PC-9 (cell line): ENCODE results near the gene CD19. TPM values are rescaled to one million over a fixed set of nuclear protein-coding genes. Genes with fewer than 3 reads are reported as not detected.

Source experiments
- BruUV-seq: library from RNA; stranded (reverse); fragments of 400-500 nt; replicated peaks from 2 replicates; lab custom pipeline; 2021; lab: Mats Ljungman, UMichigan
- CTCF ChIA-PET: fragments of 300-600 bp; sonication (Branson Sonifier 250); formaldehyde crosslinking; loops from one replicate; lab custom pipeline; 2022; ENCODE audit warnings: antibody characterized with exemption; lab: Charles Lee
- POLR2A ChIA-PET: fragments of 300-600 bp; sonication (Branson Sonifier 250); formaldehyde crosslinking; loops from one replicate; lab custom pipeline; 2022; ENCODE audit warnings: antibody characterized with exemption; ENCODE audit not compliant: unreplicated experiment; lab: Charles Lee
- DNase-seq, 2 experiments: peaks; one replicate each; pipeline versions ENCODE4 v3.0.0 to v3.0.0-alpha.2; 2015 to 2022; ENCODE audit warnings: mixed read lengths in 1 of 2
- H2AFZ ChIP-seq: fragments of 200-600 bp; sonication (generic); 2 replicates; pipeline ENCODE4 v1.8.1; 2017; ENCODE audit warnings: antibody characterized with exemption
- H3F3A ChIP-seq: fragments of 200-600 bp; sonication (generic); 2 replicates; pipeline ENCODE4 v1.8.1; 2017; ENCODE audit warnings: antibody characterized with exemption, mild to moderate bottlenecking, low read depth; ENCODE audit not compliant: insufficient read depth
- H3K27ac ChIP-seq: fragments of 200-600 bp; sonication (generic); 2 replicates; pipeline ENCODE4 v1.6.1; 2016; ENCODE audit warnings: mixed run types
- H3K27me3 ChIP-seq: fragments of 200-600 bp; sonication (generic); 2 replicates; pipeline ENCODE4 v1.6.1; 2016; ENCODE audit warnings: low read depth, mixed run types; ENCODE audit not compliant: insufficient read depth
- H3K36me3 ChIP-seq: fragments of 200-600 bp; sonication (generic); 2 replicates; pipeline ENCODE4 v1.6.1; 2016; ENCODE audit warnings: low read depth, mixed run types
- H3K4me1 ChIP-seq: fragments of 200-600 bp; sonication (generic); replicated peaks from 2 replicates; pipeline ENCODE4 v1.6.1; 2016; ENCODE audit warnings: mixed run types; ENCODE audit not compliant: insufficient read depth
- H3K4me2 ChIP-seq: fragments of 200-600 bp; sonication (generic); 2 replicates; pipeline ENCODE4 v1.6.1; 2017; ENCODE audit warnings: mixed run types
- H3K4me3 ChIP-seq: fragments of 200-600 bp; sonication (generic); 2 replicates; pipeline ENCODE4 v1.6.1; 2016; ENCODE audit warnings: mixed run types
- H3K79me2 ChIP-seq: fragments of 200-600 bp; sonication (generic); 2 replicates; pipeline ENCODE4 v1.6.1; 2017; ENCODE audit warnings: low read depth, mixed run types
- H3K9me2 ChIP-seq: fragments of 200-600 bp; sonication (generic); 2 replicates; pipeline ENCODE4 v1.8.1; 2017; ENCODE audit warnings: mild to moderate bottlenecking; ENCODE audit not compliant: insufficient read depth
- H3K9me3 ChIP-seq: fragments of 200-600 bp; sonication (generic); 2 replicates; pipeline ENCODE4 v1.8.1; 2016; ENCODE audit warnings: low read depth; ENCODE audit not compliant: insufficient read depth
- H4K20me1 ChIP-seq: fragments of 200-600 bp; sonication (generic); 2 replicates; pipeline ENCODE4 v1.8.1; 2017; ENCODE audit not compliant: insufficient read depth
- EZH2 ChIP-seq: fragments of 200-600 bp; sonication (generic); IDR thresholded peaks from 2 replicates; pipeline ENCODE4 v1.8.0; 2017; ENCODE audit warnings: antibody characterized with exemption, low read depth
- intact Hi-C: fragments of 100-400 bp; cut with micrococcal nuclease; formaldehyde crosslinking; loops from one replicate; pipeline ENCODE4 v1.10.0; 2022; ENCODE audit not compliant: unreplicated experiment
- total RNA-seq: library from RNA; stranded (reverse); gene quantifications from 2 replicates; pipeline ENCODE4 v1.2.3, GENCODE V29; 2021
- TF ChIP-seq, protein P1 (sequence below): fragments of 200-600 bp; sonication (generic); conservative IDR thresholded peaks from 2 replicates; pipeline ENCODE4 v1.6.1; 2017; ENCODE audit warnings: mixed run types, antibody characterized with exemption, mild to moderate bottlenecking, moderate library complexity

The CD19 gene
- total RNA-seq, 1 experiment from 2014 or later, result not detected

DNA sequence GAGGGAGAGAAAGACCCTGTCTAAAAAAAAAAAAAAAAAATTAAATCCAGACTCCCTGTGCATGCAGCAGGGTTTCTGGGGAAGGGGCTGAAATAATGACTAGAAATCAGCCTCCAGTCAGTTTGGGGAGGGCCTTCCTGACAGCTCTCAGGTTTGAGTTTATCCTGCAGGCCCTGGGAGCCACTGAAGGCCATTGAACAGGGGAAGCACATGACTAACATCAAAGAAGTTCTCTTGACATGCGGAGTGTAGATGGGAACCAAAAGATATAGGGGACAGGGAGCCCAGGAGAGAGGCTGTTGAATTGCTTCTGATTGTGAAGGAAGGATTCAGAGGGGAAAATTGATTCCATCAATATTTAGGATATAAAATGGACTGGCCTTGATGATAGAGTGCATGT is 4.0 kb upstream of the CD19 start:
- TF ChIP-seq EZH2, result no peak
- TF ChIP-seq, protein P1, sequence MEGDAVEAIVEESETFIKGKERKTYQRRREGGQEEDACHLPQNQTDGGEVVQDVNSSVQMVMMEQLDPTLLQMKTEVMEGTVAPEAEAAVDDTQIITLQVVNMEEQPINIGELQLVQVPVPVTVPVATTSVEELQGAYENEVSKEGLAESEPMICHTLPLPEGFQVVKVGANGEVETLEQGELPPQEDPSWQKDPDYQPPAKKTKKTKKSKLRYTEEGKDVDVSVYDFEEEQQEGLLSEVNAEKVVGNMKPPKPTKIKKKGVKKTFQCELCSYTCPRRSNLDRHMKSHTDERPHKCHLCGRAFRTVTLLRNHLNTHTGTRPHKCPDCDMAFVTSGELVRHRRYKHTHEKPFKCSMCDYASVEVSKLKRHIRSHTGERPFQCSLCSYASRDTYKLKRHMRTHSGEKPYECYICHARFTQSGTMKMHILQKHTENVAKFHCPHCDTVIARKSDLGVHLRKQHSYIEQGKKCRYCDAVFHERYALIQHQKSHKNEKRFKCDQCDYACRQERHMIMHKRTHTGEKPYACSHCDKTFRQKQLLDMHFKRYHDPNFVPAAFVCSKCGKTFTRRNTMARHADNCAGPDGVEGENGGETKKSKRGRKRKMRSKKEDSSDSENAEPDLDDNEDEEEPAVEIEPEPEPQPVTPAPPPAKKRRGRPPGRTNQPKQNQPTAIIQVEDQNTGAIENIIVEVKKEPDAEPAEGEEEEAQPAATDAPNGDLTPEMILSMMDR, result no peak
- no peak overlapping the region for H2AFZ ChIP-seq
- no peak for DNase-seq
- H3K9me3 ChIP-seq, result no peaks in the 10 kb centered on the region
- no peaks in the 10 kb centered on the region for H3K36me3 ChIP-seq
- no peak overlapping the region for H3K4me2 ChIP-seq
- intact Hi-C loops, result no loop called here
- no TSS peak for BruUV-seq
- H3K79me2 ChIP-seq, result peaks cover 8% of the 10 kb centered on the region
- H3K9me2 ChIP-seq, result no peaks in the 10 kb centered on the region
- peaks cover 34% of the 10 kb centered on the region for H3F3A ChIP-seq
- H4K20me1 ChIP-seq, result no peaks in the 10 kb centered on the region
- H3K4me3 ChIP-seq, result no peak overlapping the region
- CTCF ChIA-PET, result interaction anchor here (0.6 kb wide), 1 partner anchor 67 kb away, joined by 4 read pairs; no protein-coding TSS in a partner anchor
- POLR2A ChIA-PET, result no interaction called here
- no peak overlapping the region for H3K27ac ChIP-seq
- no peaks in the 10 kb centered on the region for H3K27me3 ChIP-seq
- peaks cover 13% of the 10 kb centered on the region for H3K4me1 ChIP-seq

DNA sequence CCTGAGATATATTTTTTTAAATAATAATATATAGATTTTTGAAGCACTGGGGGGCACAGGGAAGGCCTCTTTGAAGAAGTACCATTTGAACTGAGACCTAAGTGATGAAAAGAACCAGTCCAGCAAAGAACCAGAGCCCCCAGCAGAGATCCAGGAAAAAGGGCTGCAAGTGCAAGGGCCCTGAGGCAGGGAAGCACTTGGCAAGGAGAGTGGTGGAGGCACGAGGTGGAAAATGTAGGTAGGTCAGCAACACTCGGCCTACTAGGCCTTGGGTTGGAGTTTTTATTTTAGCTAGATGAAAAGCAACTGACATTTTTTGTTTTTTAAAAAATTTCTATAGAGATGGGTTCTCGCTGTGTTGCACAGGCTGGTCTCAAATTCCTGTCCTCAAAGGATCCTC is 1.6 kb upstream of the CD19 start:
- no peaks in the 10 kb centered on the region for H3K9me2 ChIP-seq
- intact Hi-C loops, result no loop called here
- no TSS peak for BruUV-seq
- H3K36me3 ChIP-seq, result no peaks in the 10 kb centered on the region
- TF ChIP-seq EZH2, result no peak
- TF ChIP-seq, protein P1, result no peak
- H2AFZ ChIP-seq, result no peak overlapping the region
- H4K20me1 ChIP-seq, result no peaks in the 10 kb centered on the region
- no peaks in the 10 kb centered on the region for H3K79me2 ChIP-seq
- H3K27ac ChIP-seq, result no peak overlapping the region
- CTCF ChIA-PET, result no interaction called here
- DNase-seq, result no peak
- no peaks in the 10 kb centered on the region for H3K27me3 ChIP-seq
- H3K4me1 ChIP-seq, result no peaks in the 10 kb centered on the region
- POLR2A ChIA-PET, result no interaction called here
- H3K9me3 ChIP-seq, result no peaks in the 10 kb centered on the region
- H3K4me2 ChIP-seq, result no peak overlapping the region
- H3F3A ChIP-seq, result peaks cover 22% of the 10 kb centered on the region; the same call in 1 of the 2 replicates
- no peak overlapping the region for H3K4me3 ChIP-seq

DNA sequence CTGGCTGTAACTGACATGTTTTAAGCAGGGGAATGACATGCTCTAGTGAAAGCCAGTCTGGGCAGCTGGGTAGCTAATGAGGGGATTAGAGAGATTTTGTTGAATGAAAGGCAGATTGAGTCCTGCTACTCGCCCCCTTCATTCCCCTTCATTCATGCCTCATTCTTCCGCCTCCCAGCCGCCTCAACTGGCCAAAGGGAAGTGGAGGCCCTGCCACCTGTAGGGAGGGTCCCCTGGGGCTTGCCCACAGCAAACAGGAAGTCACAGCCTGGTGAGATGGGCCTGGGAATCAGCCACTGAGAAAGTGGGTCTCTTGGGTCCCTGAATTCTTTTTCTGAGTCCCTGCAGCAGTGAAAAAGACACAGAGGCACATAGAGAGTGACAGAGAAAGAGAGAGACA is 1.1 kb upstream of the CD19 start:
- peaks cover 20% of the 10 kb centered on the region; the same call in 1 of the 2 replicates for H3F3A ChIP-seq
- POLR2A ChIA-PET, result no interaction called here
- no peaks in the 10 kb centered on the region for H3K79me2 ChIP-seq
- no peak overlapping the region for H3K27ac ChIP-seq
- intact Hi-C loops, result no loop called here
- no peaks in the 10 kb centered on the region for H3K4me1 ChIP-seq
- DNase-seq, result no peak
- H4K20me1 ChIP-seq, result no peaks in the 10 kb centered on the region
- CTCF ChIA-PET, result no interaction called here
- no peaks in the 10 kb centered on the region for H3K27me3 ChIP-seq
- no peak for TF ChIP-seq EZH2
- TF ChIP-seq, protein P1, result no peak
- H2AFZ ChIP-seq, result no peak overlapping the region
- H3K4me2 ChIP-seq, result no peak overlapping the region
- no peaks in the 10 kb centered on the region for H3K36me3 ChIP-seq
- no TSS peak for BruUV-seq
- no peak overlapping the region for H3K4me3 ChIP-seq
- no peaks in the 10 kb centered on the region for H3K9me2 ChIP-seq
- no peaks in the 10 kb centered on the region for H3K9me3 ChIP-seq
